Measurements from ENCODE around the gene CPSF4.

CPSF4 gene

GRCh38 chr7:99449326-99449725, 10.6 kb downstream of the CPSF4 start:
- no peak for DNase-seq (ENCODE audit: low read depth)
- H3K4me3 ChIP-seq (ENCODE audit: low read depth, low read length), result no peak overlapping the region
- no peak for TF ChIP-seq POLR2A (IDR thresholded peaks at IDR 0.05; ENCODE audit: extremely low read depth, insufficient read length)
- TF ChIP-seq MYC (IDR thresholded peaks at IDR 0.05; ENCODE audit: low read depth, low read length), result no peak

GRCh38 chr7:99451936-99452335, 13.2 kb downstream of the CPSF4 start:
- no peak overlapping the region for H3K4me3 ChIP-seq (ENCODE audit: low read depth, low read length)
- no peak for DNase-seq (ENCODE audit: low read depth)
- no peak for TF ChIP-seq MYC (IDR thresholded peaks at IDR 0.05; ENCODE audit: low read depth, low read length)
- TF ChIP-seq POLR2A (IDR thresholded peaks at IDR 0.05; ENCODE audit: extremely low read depth, insufficient read length), result no peak
- TF ChIP-seq, protein P1, sequence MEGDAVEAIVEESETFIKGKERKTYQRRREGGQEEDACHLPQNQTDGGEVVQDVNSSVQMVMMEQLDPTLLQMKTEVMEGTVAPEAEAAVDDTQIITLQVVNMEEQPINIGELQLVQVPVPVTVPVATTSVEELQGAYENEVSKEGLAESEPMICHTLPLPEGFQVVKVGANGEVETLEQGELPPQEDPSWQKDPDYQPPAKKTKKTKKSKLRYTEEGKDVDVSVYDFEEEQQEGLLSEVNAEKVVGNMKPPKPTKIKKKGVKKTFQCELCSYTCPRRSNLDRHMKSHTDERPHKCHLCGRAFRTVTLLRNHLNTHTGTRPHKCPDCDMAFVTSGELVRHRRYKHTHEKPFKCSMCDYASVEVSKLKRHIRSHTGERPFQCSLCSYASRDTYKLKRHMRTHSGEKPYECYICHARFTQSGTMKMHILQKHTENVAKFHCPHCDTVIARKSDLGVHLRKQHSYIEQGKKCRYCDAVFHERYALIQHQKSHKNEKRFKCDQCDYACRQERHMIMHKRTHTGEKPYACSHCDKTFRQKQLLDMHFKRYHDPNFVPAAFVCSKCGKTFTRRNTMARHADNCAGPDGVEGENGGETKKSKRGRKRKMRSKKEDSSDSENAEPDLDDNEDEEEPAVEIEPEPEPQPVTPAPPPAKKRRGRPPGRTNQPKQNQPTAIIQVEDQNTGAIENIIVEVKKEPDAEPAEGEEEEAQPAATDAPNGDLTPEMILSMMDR (IDR thresholded peaks at IDR 0.05; ENCODE audit: low read depth, low read length), result no peak

GRCh38 chr7:99452541-99452940, 13.8 kb downstream of the CPSF4 start:
- DNase-seq (ENCODE audit: low read depth), result no peak
- TF ChIP-seq POLR2A (IDR thresholded peaks at IDR 0.05; ENCODE audit: extremely low read depth, insufficient read length) (no peak), MYC (IDR thresholded peaks at IDR 0.05; ENCODE audit: low read depth, low read length) (no peak), MAX (IDR thresholded peaks at IDR 0.05; ENCODE audit: low read depth, low read length) (no peak)
- TF ChIP-seq, protein P1 (IDR thresholded peaks at IDR 0.05; ENCODE audit: low read depth, low read length), result no peak

GRCh38 chr7:99453105-99453504, 14.4 kb downstream of the CPSF4 start:
- DNase-seq (ENCODE audit: low read depth), result no peak
- no peak overlapping the region for H3K4me3 ChIP-seq (ENCODE audit: low read depth, low read length)
- no peak for TF ChIP-seq POLR2A (IDR thresholded peaks at IDR 0.05; ENCODE audit: extremely low read depth, insufficient read length)
- TF ChIP-seq MAX (IDR thresholded peaks at IDR 0.05; ENCODE audit: low read depth, low read length), result no peak

More at GRCh38 chr7:99452541-99452940, 13.8 kb downstream of the CPSF4 start:
- no peak overlapping the region for H3K4me3 ChIP-seq (ENCODE audit: low read depth, low read length)

DNA sequence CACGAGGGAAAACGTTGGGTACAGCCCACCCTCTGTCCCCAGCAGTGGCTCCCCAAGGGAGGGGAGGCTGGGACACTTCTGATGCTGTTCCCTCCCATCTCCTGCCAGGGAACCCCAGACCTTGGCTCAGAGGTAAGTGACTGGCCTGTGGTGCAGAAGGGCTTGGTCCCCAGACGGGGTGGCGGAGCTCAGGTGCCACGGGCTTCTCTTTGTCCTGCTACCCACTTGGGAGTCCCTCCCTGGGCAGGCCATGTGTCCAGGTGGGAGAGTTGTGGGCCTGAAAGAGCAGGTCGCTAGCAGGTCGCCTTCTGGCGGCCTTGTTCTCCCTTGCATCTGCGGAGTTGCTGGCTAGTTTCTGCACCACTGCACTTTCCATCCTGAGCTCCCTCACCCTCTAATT, 17.1 kb downstream of the CPSF4 start:
- no peak for DNase-seq (ENCODE audit: low read depth)
- peak; percentile 17 for TF ChIP-seq POLR2A (IDR thresholded peaks at IDR 0.05; ENCODE audit: extremely low read depth, insufficient read length)
- TF ChIP-seq, protein P1 (IDR thresholded peaks at IDR 0.05; ENCODE audit: low read depth, low read length), result no peak

GRCh38 chr7:99456288-99456687, 17.5 kb downstream of the CPSF4 start:
- H3K4me3 ChIP-seq (ENCODE audit: low read depth, low read length), result no peak overlapping the region
- no peak for DNase-seq (ENCODE audit: low read depth)
- TF ChIP-seq MAX (IDR thresholded peaks at IDR 0.05; ENCODE audit: low read depth, low read length) (no peak), POLR2A (IDR thresholded peaks at IDR 0.05; ENCODE audit: extremely low read depth, insufficient read length) (no peak), MYC (IDR thresholded peaks at IDR 0.05; ENCODE audit: low read depth, low read length) (no peak)
- TF ChIP-seq, protein P1 (IDR thresholded peaks at IDR 0.05; ENCODE audit: low read depth, low read length), result no peak

More for the DNA sequence above, 17.1 kb downstream of the CPSF4 start:
- H3K4me3 ChIP-seq (ENCODE audit: low read depth, low read length), result no peak overlapping the region

GRCh38 chr7:99457050-99457649, 18.4 kb downstream of the CPSF4 start:
- TF ChIP-seq POLR2A (IDR thresholded peaks at IDR 0.05; ENCODE audit: extremely low read depth, insufficient read length) (no peak), MAX (IDR thresholded peaks at IDR 0.05; ENCODE audit: low read depth, low read length) (no peak), MYC (IDR thresholded peaks at IDR 0.05; ENCODE audit: low read depth, low read length) (no peak)
- TF ChIP-seq, protein P1 (IDR thresholded peaks at IDR 0.05; ENCODE audit: low read depth, low read length), result no peak
- no peak for DNase-seq (ENCODE audit: low read depth)
- no peak overlapping the region for H3K4me3 ChIP-seq (ENCODE audit: low read depth, low read length)
